DOHH2 (cell line): Measurements from ENCODE around the gene SUGCT.

Source experiments
- EZH2phosphoT487 ChIP-seq: fragments of 200-600 bp; sonication (generic); IDR thresholded peaks from 2 replicates; pipeline ENCODE4 v1.6.1; 2017; ENCODE audit warnings: borderline replicate concordance, mild to moderate bottlenecking, antibody characterized with exemption, low read length, moderate library complexity, mixed read lengths
- TF ChIP-seq, protein P1 (sequence below): fragments of 200-600 bp; sonication (generic); IDR thresholded peaks from one replicate; pipeline ENCODE4 v1.5.1; 2014; ENCODE audit warnings: antibody characterized with exemption, mild to moderate bottlenecking, low read depth, low read length; ENCODE audit not compliant: poor library complexity, severe bottlenecking

DNA sequence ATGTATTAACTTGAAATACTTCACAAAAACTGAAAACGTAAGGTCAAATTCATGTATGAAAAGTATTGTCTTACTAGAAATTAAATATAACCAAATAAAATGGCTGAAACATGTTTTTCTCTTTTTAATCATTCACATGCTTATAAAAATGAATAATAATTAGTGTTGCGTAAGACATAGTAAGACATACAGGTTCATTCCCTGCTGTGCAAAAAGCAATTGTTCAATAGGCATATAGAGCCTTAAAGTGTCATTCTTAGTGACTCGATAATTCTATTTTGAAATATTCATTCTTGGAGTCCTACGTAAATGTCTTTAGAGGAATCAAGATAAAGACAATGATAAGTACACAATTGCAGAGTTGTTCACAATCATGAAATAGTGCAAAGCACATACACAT, 337.1 kb downstream of the SUGCT start:
- TF ChIP-seq, protein P1, sequence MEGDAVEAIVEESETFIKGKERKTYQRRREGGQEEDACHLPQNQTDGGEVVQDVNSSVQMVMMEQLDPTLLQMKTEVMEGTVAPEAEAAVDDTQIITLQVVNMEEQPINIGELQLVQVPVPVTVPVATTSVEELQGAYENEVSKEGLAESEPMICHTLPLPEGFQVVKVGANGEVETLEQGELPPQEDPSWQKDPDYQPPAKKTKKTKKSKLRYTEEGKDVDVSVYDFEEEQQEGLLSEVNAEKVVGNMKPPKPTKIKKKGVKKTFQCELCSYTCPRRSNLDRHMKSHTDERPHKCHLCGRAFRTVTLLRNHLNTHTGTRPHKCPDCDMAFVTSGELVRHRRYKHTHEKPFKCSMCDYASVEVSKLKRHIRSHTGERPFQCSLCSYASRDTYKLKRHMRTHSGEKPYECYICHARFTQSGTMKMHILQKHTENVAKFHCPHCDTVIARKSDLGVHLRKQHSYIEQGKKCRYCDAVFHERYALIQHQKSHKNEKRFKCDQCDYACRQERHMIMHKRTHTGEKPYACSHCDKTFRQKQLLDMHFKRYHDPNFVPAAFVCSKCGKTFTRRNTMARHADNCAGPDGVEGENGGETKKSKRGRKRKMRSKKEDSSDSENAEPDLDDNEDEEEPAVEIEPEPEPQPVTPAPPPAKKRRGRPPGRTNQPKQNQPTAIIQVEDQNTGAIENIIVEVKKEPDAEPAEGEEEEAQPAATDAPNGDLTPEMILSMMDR, result no peak
- no peak for TF ChIP-seq EZH2phosphoT487
